ENCODE results near the gene MORN1. TPM values are rescaled to one million over a fixed set of nuclear protein-coding genes. Genes with fewer than 3 reads are reported as not detected.
A peak's percentile ranks its signal among the peaks of the same experiment; 100 is the strongest.

Gene MORN1
- total RNA-seq, 1 experiment from 2014 or later = 47.8 TPM

DNA sequence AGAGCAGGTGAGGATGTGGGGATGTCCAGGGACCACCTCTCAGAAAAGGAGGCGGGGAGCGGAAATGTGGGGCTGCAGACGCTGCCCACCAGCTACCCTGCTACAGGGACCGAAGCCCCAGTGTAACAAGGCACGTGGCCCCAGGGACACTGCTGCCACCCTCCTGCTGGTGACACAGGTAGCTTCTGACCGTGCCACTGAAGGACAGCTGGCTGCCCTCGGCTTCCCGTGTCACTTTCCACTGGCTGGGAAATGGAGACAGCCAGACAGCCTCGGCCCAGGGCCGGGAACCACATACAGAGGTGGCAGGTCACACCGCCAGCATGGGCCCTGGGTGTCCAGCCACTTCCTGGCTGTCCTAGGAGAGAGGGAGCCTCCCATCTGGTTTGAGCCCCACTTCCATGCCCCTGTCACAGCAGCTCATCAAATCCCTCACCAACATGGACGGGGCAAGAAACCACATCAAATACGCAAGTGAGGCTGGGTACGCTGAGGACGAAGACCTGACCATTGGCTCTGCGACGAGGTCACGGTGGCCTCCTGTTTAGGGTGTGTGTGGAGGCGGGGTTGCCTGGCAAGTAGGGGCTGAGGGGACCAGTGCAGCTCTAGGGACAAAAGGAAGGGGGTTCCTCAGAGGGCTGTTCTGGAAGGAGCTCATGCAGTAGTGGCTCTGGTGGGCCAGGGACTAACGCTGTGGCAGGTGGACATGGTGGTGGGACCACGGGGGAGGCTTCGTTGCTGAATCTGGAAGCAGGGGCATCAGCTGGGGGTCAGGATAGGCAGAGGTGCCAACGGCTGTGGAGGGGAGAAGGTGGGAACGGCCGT, 16.0 kb upstream of the MORN1 start:
- Histone ChIP-seq H3K9me3 (ENCODE audit: insufficient read depth, low read depth) (no peaks in the 10 kb centered on the region), H3K36me3 (ENCODE audit: low read depth) (no peaks in the 10 kb centered on the region), H2AFZ (no peak overlapping the region), H3K9me2 (ENCODE audit: insufficient read depth) (no peaks in the 10 kb centered on the region), H3K27ac (no peak overlapping the region), H3K4me3 (no peak overlapping the region), H3F3A (ENCODE audit: insufficient read depth, low read depth) (peaks cover 20% of the 10 kb centered on the region; the same call in 1 of the 2 replicates), H3K79me2 (ENCODE audit: low read depth) (peaks cover 16% of the 10 kb centered on the region), H4K20me1 (ENCODE audit: insufficient read depth) (peaks cover 18% of the 10 kb centered on the region; the same call in 1 of the 2 replicates), H3K27me3 (ENCODE audit: insufficient read depth, low read depth) (no peaks in the 10 kb centered on the region), H3K4me1 (replicated peaks; ENCODE audit: insufficient read depth) (no peaks in the 10 kb centered on the region; the same call in 1 of the 2 replicates), H3K4me2 (no peak overlapping the region)
- TF ChIP-seq EZH2 (IDR thresholded peaks at IDR 0.05; ENCODE audit: low read depth) (no peak), CTCF (conservative IDR thresholded peaks at IDR 0.05) (no peak)
- no TSS peak for BruUV-seq (replicated peaks)
- intact Hi-C loops (cut with micrococcal nuclease; ENCODE audit: unreplicated experiment) = no loop called here
- POLR2A ChIA-PET (ENCODE audit: unreplicated experiment) = no interaction called here
- CTCF ChIA-PET = no interaction called here
- peak in 1 of 2 experiments; percentile 17 for DNase-seq

DNA sequence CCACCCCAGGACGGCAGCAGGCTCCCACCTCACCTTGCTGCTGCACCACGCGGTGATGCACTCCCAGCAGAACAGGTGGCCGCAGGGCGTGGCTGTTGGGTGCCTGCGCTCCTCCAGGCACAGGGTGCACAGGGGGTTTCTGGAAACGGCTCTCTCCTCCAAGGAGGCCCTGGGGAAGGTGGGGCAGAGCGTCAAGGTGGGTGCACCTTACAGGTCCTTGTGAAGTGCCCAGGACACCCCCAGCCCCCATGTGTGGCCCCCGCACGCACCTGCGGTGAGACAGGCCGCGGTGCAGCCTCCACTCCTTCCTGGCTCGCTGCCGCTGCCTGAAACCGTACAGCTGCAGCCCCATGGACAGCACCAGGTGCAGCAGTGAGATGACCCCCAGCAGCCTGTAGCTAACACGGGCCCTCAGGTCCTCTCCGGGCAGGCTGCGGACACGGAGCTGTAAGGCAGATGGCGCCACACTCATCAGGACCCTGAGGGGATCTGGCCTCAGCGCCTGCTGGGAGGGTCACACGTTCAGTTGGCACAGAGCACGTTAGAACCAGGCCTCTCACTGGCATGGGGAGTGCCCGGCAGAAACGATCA, 15.2 kb upstream of the MORN1 start:
- Histone ChIP-seq H3K27ac (no peak overlapping the region), H3K4me2 (no peak overlapping the region), H3K9me3 (ENCODE audit: insufficient read depth, low read depth) (no peaks in the 10 kb centered on the region), H3K27me3 (ENCODE audit: insufficient read depth, low read depth) (no peaks in the 10 kb centered on the region), H3F3A (ENCODE audit: insufficient read depth, low read depth) (peaks cover 20% of the 10 kb centered on the region; the same call in 1 of the 2 replicates), H3K79me2 (ENCODE audit: low read depth) (peaks cover 10% of the 10 kb centered on the region), H3K9me2 (ENCODE audit: insufficient read depth) (no peaks in the 10 kb centered on the region), H3K36me3 (ENCODE audit: low read depth) (no peaks in the 10 kb centered on the region), H3K4me3 (no peak overlapping the region), H3K4me1 (replicated peaks; ENCODE audit: insufficient read depth) (no peaks in the 10 kb centered on the region; the same call in 1 of the 2 replicates), H4K20me1 (ENCODE audit: insufficient read depth) (peaks cover 26% of the 10 kb centered on the region; the same call in 1 of the 2 replicates), H2AFZ (no peak overlapping the region)
- BruUV-seq (replicated peaks) = no TSS peak
- intact Hi-C loops (cut with micrococcal nuclease; ENCODE audit: unreplicated experiment) = no loop called here
- ChIA-PET CTCF (no interaction called here), POLR2A (ENCODE audit: unreplicated experiment) (no interaction called here)
- DNase-seq = peak in 1 of 2 experiments; percentile 12
- TF ChIP-seq CTCF (conservative IDR thresholded peaks at IDR 0.05) = no peak
- TF ChIP-seq EZH2 (IDR thresholded peaks at IDR 0.05; ENCODE audit: low read depth) = no peak

GRCh38 chr1:2405588-2406295, 14.4 kb upstream of the MORN1 start:
- Histone ChIP-seq H3K27ac (no peak overlapping the region), H3K4me2 (no peak overlapping the region)
- POLR2A ChIA-PET (ENCODE audit: unreplicated experiment) = interaction anchor here (0.5 kb wide), 1 partner anchor 211 kb away, joined by 8 read pairs; no protein-coding TSS in a partner anchor

More at GRCh38 chr1:2405588-2406295, 14.4 kb upstream of the MORN1 start:
- BruUV-seq (replicated peaks) = no TSS peak
- Histone ChIP-seq H3K4me3 (no peak overlapping the region), H3K27me3 (ENCODE audit: insufficient read depth, low read depth) (no peaks in the 10 kb centered on the region), H3K4me1 (replicated peaks; ENCODE audit: insufficient read depth) (no peaks in the 10 kb centered on the region), H3K36me3 (ENCODE audit: low read depth) (no peaks in the 10 kb centered on the region), H3F3A (ENCODE audit: insufficient read depth, low read depth) (peaks cover 21% of the 10 kb centered on the region; the same call in 1 of the 2 replicates), H3K79me2 (ENCODE audit: low read depth) (0 out of 2 replicates have a peak, but pooled peaks cover 4% of the 10 kb centered on the region), H3K9me3 (ENCODE audit: insufficient read depth, low read depth) (no peaks in the 10 kb centered on the region), H4K20me1 (ENCODE audit: insufficient read depth) (peaks cover 28% of the 10 kb centered on the region; the same call in 1 of the 2 replicates), H2AFZ (no peak overlapping the region), H3K9me2 (ENCODE audit: insufficient read depth) (no peaks in the 10 kb centered on the region)
- intact Hi-C loops (cut with micrococcal nuclease; ENCODE audit: unreplicated experiment) = no loop called here
- CTCF ChIA-PET = no interaction called here
- peak in 1 of 2 experiments; percentile 30 for DNase-seq
- TF ChIP-seq EZH2 (IDR thresholded peaks at IDR 0.05; ENCODE audit: low read depth) = no peak
- no peak for TF ChIP-seq CTCF (conservative IDR thresholded peaks at IDR 0.05)
